HEK293 (cell line): Measurements from ENCODE around the gene DAW1.

Experiments
- CTCF ChIA-PET: fragments of 350-600 bp; formaldehyde crosslinking; extraction: SDS; loops from one replicate; lab custom pipeline; 2021; ENCODE audit warnings: antibody characterized with exemption; lab: Yijun Ruan, JAX
- POLR2A ChIA-PET: fragments of 300-600 bp; formaldehyde crosslinking; extraction: SDS; loops from one replicate; lab custom pipeline; 2020; ENCODE audit warnings: antibody characterized with exemption, inconsistent platforms; lab: Yijun Ruan, JAX
- H3K27ac ChIP-seq: fragments of 200-500 bp; sonication (Bioruptor generic); 2 replicates; pipeline ENCODE4 v1.5.1; 2014; ENCODE audit warnings: low read depth, low read length, control low read depth, inconsistent platforms; ENCODE audit errors: extremely low read depth
- H3K36me3 ChIP-seq, 2 experiments: fragments of 200-500 bp in 1 of 2; sonication (Bioruptor generic) in 1 of 2; 1 replicate in 1 of 2; 2 replicates in 1 of 2; pipeline ENCODE4 v1.5.1; 2014 to 2017; ENCODE audit warnings: inconsistent platforms in 2 of 2, low read length in 2 of 2; ENCODE audit not compliant: control insufficient read depth in 2 of 2, insufficient read depth in 1 of 2
- H3K4me1 ChIP-seq: fragments of 200-500 bp; sonication (Bioruptor generic); 2 replicates; pipeline ENCODE4 v1.5.1; 2014; ENCODE audit warnings: mild to moderate bottlenecking, low read length, inconsistent platforms; ENCODE audit not compliant: control insufficient read depth, insufficient read depth
- H3K4me3 ChIP-seq: 2 replicates; pipeline ENCODE4 v1.5.1; 2011; ENCODE audit warnings: low read depth, mild to moderate bottlenecking, control low read depth, low read length, moderate library complexity
- H3K9me3 ChIP-seq: fragments of 200-500 bp; sonication (Bioruptor generic); 2 replicates; pipeline ENCODE4 v1.5.1; 2014; ENCODE audit warnings: low read depth, low read length, inconsistent platforms; ENCODE audit not compliant: control insufficient read depth, insufficient read depth
- GLIS1 ChIP-seq: fragments of 450-650 bp; formaldehyde crosslinking; IDR thresholded peaks from 2 replicates; pipeline ENCODE4 v1.5.1; 2016; ENCODE audit warnings: missing biosample characterization, missing genetic modification characterization
- KLF1 ChIP-seq: fragments of 450-650 bp; formaldehyde crosslinking; IDR thresholded peaks from 2 replicates; pipeline ENCODE4 v1.5.1; 2016; ENCODE audit warnings: missing biosample characterization, missing genetic modification characterization
- KLF9 ChIP-seq: fragments of 450-650 bp; formaldehyde crosslinking; IDR thresholded peaks from 2 replicates; pipeline ENCODE4 v1.5.1; 2016; ENCODE audit warnings: missing biosample characterization, missing genetic modification characterization, low read depth
- MYNN ChIP-seq: fragments of 450-650 bp; formaldehyde crosslinking; IDR thresholded peaks from 2 replicates; pipeline ENCODE4 v1.5.1; 2016; ENCODE audit warnings: missing biosample characterization, missing genetic modification characterization, borderline replicate concordance
- MZF1 ChIP-seq: fragments of 450-650 bp; formaldehyde crosslinking; IDR thresholded peaks from 2 replicates; pipeline ENCODE4 v1.5.1; 2017; ENCODE audit warnings: missing biosample characterization, missing genetic modification characterization, borderline replicate concordance
- ZNF10 ChIP-seq: fragments of 450-650 bp; formaldehyde crosslinking; IDR thresholded peaks from 2 replicates; pipeline ENCODE4 v1.5.1; 2017; ENCODE audit warnings: missing biosample characterization, missing genetic modification characterization
- ZNF133 ChIP-seq: fragments of 450-650 bp; formaldehyde crosslinking; IDR thresholded peaks from 2 replicates; pipeline ENCODE4 v1.5.1; 2016; ENCODE audit warnings: missing biosample characterization, missing genetic modification characterization
- ZNF148 ChIP-seq: fragments of 450-650 bp; formaldehyde crosslinking; IDR thresholded peaks from 2 replicates; pipeline ENCODE4 v1.5.0; 2017; ENCODE audit warnings: missing biosample characterization, missing genetic modification characterization, borderline replicate concordance
- ZNF16 ChIP-seq: fragments of 450-650 bp; formaldehyde crosslinking; IDR thresholded peaks from 2 replicates; pipeline ENCODE4 v1.5.1; 2016; ENCODE audit warnings: low read depth, missing biosample characterization, missing genetic modification characterization
- ZNF169 ChIP-seq: fragments of 450-650 bp; formaldehyde crosslinking; IDR thresholded peaks from 2 replicates; pipeline ENCODE4 v1.5.1; 2016; ENCODE audit warnings: missing biosample characterization, missing genetic modification characterization
- ZNF311 ChIP-seq: fragments of 450-650 bp; formaldehyde crosslinking; IDR thresholded peaks from 2 replicates; pipeline ENCODE4 v1.5.1; 2017; ENCODE audit warnings: missing biosample characterization, missing genetic modification characterization, borderline replicate concordance
- ZNF449 ChIP-seq: fragments of 450-650 bp; formaldehyde crosslinking; IDR thresholded peaks from 2 replicates; pipeline ENCODE4 v1.5.1; 2017; ENCODE audit warnings: missing biosample characterization, mild to moderate bottlenecking, missing genetic modification characterization, moderate library complexity
- ZNF571 ChIP-seq: fragments of 450-650 bp; formaldehyde crosslinking; IDR thresholded peaks from 2 replicates; pipeline ENCODE4 v1.5.0; 2017; ENCODE audit warnings: missing biosample characterization, missing genetic modification characterization
- ZNF623 ChIP-seq: fragments of 450-650 bp; formaldehyde crosslinking; IDR thresholded peaks from 2 replicates; pipeline ENCODE4 v1.5.1; 2016; ENCODE audit warnings: missing biosample characterization, missing genetic modification characterization
- ZNF658 ChIP-seq: fragments of 450-650 bp; formaldehyde crosslinking; IDR thresholded peaks from 2 replicates; pipeline ENCODE4; 2016; ENCODE audit warnings: missing biosample characterization, missing genetic modification characterization
- ZNF660 ChIP-seq: fragments of 450-650 bp; IDR thresholded peaks from 2 replicates; pipeline ENCODE4 v1.5.1; 2018; ENCODE audit warnings: missing biosample characterization, mild to moderate bottlenecking, missing genetic modification characterization
- ZNF747 ChIP-seq: fragments of 450-650 bp; formaldehyde crosslinking; IDR thresholded peaks from 2 replicates; pipeline ENCODE4 v1.5.1; 2016; ENCODE audit warnings: missing biosample characterization, missing genetic modification characterization
- ZNF785 ChIP-seq: fragments of 450-650 bp; formaldehyde crosslinking; IDR thresholded peaks from 2 replicates; pipeline ENCODE4 v1.5.1; 2016; ENCODE audit warnings: missing biosample characterization, missing genetic modification characterization
- ZSCAN30 ChIP-seq: fragments of 450-650 bp; IDR thresholded peaks from 2 replicates; pipeline ENCODE4 v1.5.1; 2018; ENCODE audit warnings: missing biosample characterization, mild to moderate bottlenecking, missing genetic modification characterization, moderate library complexity
- TF ChIP-seq, protein P1 (sequence below): fragments of 450-650 bp; formaldehyde crosslinking; IDR thresholded peaks from 2 replicates; pipeline ENCODE4 v1.5.1; 2016; ENCODE audit warnings: missing biosample characterization, missing genetic modification characterization
- TF ChIP-seq, protein P2 (sequence below): fragments of 450-650 bp; formaldehyde crosslinking; IDR thresholded peaks from 2 replicates; pipeline ENCODE4 v1.5.1; 2017; ENCODE audit warnings: missing biosample characterization, missing genetic modification characterization

The DAW1 gene

GRCh38 chr2:227871375-227871791 lies at the start of gene DAW1:
Gene DAW1, plus strand, starts transcription at chr2:227871631. Its CDS starts 59 bp downstream, at chr2:227871690.
- Histone ChIP-seq H3K36me3 (no peaks in the 10 kb centered on the region), H3K4me1 (no peaks in the 10 kb centered on the region; the same call in 1 of the 2 replicates), H3K4me3 (peak within 1 kb of the TSS; percentile 30), H3K9me3 (no peaks in the 10 kb centered on the region), H3K27ac (no peak within 1 kb of the TSS)
- ChIA-PET POLR2A (interaction anchor here (0.8 kb wide), 1 partner anchor 9 kb away, joined by 4 read pairs; no protein-coding TSS in a partner anchor), CTCF (interaction anchor here (0.6 to 4.9 kb wide), 4 partner anchors 10 to 213 kb away, joined by 3 to 49 read pairs (median 4); no protein-coding TSS in a partner anchor)
- TF ChIP-seq GLIS1 (tag by site-specific recombination), result peak; percentile 36; the same call in 1 of the 2 replicates
- TF ChIP-seq ZNF311 (tag by site-specific recombination), result no peak
- no peak for TF ChIP-seq ZNF449 (tag by site-specific recombination)

DNA sequence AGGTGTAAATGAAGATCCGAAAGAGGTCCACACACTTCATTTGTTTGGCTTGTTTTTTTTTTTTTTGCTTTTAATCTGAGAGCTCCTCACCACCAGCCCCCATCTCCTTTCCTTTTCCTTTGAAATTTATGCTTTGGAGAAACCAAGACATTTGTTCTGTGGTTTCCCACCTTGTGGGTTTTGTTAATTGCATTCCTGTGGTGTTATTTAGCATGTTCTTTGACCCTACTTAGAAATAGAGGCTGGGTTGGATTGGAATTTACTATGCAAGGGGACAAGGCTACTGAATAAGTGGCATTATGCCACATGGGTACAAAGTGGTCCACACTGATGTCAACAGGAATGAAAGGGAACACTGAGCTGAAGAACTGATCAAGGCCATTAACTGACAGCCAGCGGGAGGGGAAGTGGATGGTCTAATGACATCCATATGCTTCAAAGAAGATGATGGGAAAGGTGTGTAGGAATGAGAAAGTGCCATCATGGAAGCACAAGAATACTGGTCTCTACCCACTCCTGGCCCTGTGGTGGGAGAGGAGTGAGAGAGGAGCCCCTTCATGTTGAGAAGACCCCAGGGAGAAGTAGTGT lies 48.9 kb upstream of the DAW1 start:
- no peak overlapping the region for H3K4me3 ChIP-seq
- H3K36me3 ChIP-seq, result no peaks in the 10 kb centered on the region
- no peaks in the 10 kb centered on the region for H3K9me3 ChIP-seq
- ChIA-PET CTCF (interaction anchor here (0.7 to 0.8 kb wide), 2 partner anchors 40 kb away, joined by 3 read pairs; no protein-coding TSS in a partner anchor), POLR2A (no interaction called here)
- H3K4me1 ChIP-seq, result no peaks in the 10 kb centered on the region; the same call in 1 of the 2 replicates
- no peak overlapping the region for H3K27ac ChIP-seq
- no peak for TF ChIP-seq KLF9 (tag by site-specific recombination)
- TF ChIP-seq ZNF658 (tag by site-specific recombination), result no peak
- TF ChIP-seq ZNF571, result no peak
- no peak for TF ChIP-seq ZNF169 (tag by site-specific recombination)
- no peak for TF ChIP-seq ZNF10 (tag by site-specific recombination)
- TF ChIP-seq, protein P1, sequence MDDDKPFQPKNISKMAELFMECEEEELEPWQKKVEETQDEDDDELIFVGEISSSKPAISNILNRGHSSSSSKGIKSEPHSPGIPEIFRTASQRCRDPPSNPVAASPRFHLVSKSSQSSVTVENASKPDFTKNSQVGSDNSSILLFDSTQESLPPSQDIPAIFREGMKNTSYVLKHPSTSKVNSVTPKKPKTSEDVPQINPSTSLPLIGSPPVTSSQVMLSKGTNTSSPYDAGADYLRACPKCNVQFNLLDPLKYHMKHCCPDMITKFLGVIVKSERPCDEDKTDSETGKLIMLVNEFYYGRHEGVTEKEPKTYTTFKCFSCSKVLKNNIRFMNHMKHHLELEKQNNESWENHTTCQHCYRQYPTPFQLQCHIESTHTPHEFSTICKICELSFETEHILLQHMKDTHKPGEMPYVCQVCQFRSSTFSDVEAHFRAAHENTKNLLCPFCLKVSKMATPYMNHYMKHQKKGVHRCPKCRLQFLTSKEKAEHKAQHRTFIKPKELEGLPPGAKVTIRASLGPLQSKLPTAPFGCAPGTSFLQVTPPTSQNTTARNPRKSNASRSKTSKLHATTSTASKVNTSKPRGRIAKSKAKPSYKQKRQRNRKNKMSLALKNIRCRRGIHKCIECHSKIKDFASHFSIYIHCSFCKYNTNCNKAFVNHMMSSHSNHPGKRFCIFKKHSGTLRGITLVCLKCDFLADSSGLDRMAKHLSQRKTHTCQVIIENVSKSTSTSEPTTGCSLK (tag by site-specific recombination), result no peak
- TF ChIP-seq ZNF16 (tag by site-specific recombination), result no peak
- no peak for TF ChIP-seq MZF1
- no peak for TF ChIP-seq ZNF785 (tag by site-specific recombination)
- no peak for TF ChIP-seq ZNF148 (tag by site-specific recombination)
- TF ChIP-seq ZNF133 (tag by site-specific recombination), result no peak
- TF ChIP-seq KLF1 (tag by site-specific recombination), result no peak
- TF ChIP-seq ZNF623, result no peak
- TF ChIP-seq, protein P2, sequence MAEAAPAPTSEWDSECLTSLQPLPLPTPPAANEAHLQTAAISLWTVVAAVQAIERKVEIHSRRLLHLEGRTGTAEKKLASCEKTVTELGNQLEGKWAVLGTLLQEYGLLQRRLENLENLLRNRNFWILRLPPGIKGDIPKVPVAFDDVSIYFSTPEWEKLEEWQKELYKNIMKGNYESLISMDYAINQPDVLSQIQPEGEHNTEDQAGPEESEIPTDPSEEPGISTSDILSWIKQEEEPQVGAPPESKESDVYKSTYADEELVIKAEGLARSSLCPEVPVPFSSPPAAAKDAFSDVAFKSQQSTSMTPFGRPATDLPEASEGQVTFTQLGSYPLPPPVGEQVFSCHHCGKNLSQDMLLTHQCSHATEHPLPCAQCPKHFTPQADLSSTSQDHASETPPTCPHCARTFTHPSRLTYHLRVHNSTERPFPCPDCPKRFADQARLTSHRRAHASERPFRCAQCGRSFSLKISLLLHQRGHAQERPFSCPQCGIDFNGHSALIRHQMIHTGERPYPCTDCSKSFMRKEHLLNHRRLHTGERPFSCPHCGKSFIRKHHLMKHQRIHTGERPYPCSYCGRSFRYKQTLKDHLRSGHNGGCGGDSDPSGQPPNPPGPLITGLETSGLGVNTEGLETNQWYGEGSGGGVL (tag by site-specific recombination), result no peak
- TF ChIP-seq MYNN (tag by site-specific recombination), result no peak
- TF ChIP-seq ZNF660, result no peak
- TF ChIP-seq ZSCAN30, result no peak
- TF ChIP-seq ZNF747 (tag by site-specific recombination), result no peak
